Endothelial cell (in vitro differentiated cells): ENCODE data around the gene PPP3CA. TPM values are rescaled to one million over a fixed set of nuclear protein-coding genes. Genes with fewer than 3 reads are reported as not detected.

Experiments used
- DNase-seq: peaks from one replicate; pipeline ENCODE4 v3.0.0; 2021; ENCODE audit warnings: low spot score
- H3K27ac Mint-ChIP-seq: one replicate; pipeline ENCODE4 v1.8.0; 2021; ENCODE audit warnings: mixed read lengths, inconsistent platforms; ENCODE audit not compliant: unreplicated experiment
- H3K27me3 Mint-ChIP-seq: one replicate; pipeline ENCODE4 v1.8.0; 2021; ENCODE audit warnings: mild to moderate bottlenecking, moderate library complexity, mixed read lengths, inconsistent platforms; ENCODE audit not compliant: unreplicated experiment
- H3K36me3 Mint-ChIP-seq: one replicate; pipeline ENCODE4 v1.8.0; 2021; ENCODE audit warnings: mild to moderate bottlenecking, low read depth, mixed read lengths, inconsistent platforms; ENCODE audit not compliant: unreplicated experiment
- H3K4me1 Mint-ChIP-seq: one replicate; pipeline ENCODE4 v1.8.0; 2021; ENCODE audit warnings: mild to moderate bottlenecking, mixed read lengths, inconsistent platforms; ENCODE audit not compliant: unreplicated experiment
- H3K4me3 Mint-ChIP-seq: one replicate; pipeline ENCODE4 v1.8.0; 2021; ENCODE audit warnings: mild to moderate bottlenecking, mixed read lengths, inconsistent platforms; ENCODE audit not compliant: unreplicated experiment
- H3K9me3 Mint-ChIP-seq: one replicate; pipeline ENCODE4 v1.8.0; 2021; ENCODE audit warnings: mixed read lengths, inconsistent platforms; ENCODE audit not compliant: unreplicated experiment
- CTCF ChIP-seq: fragments of 200-600 bp; sonication (generic); IDR thresholded peaks from one replicate; pipeline ENCODE4 v1.5.0; 2021; ENCODE audit warnings: antibody characterized with exemption; ENCODE audit not compliant: unreplicated experiment
- total RNA-seq: library from RNA; stranded (reverse); fragmentation: NEBNext Ultra II Directional; extraction: Animal tissue kit (Norgen Biotek cat#: 25700); gene quantifications from one replicate; pipeline ENCODE4 v1.2.1, GENCODE V29; 2021; ENCODE audit not compliant: unreplicated experiment

The PPP3CA gene
- total RNA-seq, 1 donor from 2014 or later = 60.5 TPM

DNA sequence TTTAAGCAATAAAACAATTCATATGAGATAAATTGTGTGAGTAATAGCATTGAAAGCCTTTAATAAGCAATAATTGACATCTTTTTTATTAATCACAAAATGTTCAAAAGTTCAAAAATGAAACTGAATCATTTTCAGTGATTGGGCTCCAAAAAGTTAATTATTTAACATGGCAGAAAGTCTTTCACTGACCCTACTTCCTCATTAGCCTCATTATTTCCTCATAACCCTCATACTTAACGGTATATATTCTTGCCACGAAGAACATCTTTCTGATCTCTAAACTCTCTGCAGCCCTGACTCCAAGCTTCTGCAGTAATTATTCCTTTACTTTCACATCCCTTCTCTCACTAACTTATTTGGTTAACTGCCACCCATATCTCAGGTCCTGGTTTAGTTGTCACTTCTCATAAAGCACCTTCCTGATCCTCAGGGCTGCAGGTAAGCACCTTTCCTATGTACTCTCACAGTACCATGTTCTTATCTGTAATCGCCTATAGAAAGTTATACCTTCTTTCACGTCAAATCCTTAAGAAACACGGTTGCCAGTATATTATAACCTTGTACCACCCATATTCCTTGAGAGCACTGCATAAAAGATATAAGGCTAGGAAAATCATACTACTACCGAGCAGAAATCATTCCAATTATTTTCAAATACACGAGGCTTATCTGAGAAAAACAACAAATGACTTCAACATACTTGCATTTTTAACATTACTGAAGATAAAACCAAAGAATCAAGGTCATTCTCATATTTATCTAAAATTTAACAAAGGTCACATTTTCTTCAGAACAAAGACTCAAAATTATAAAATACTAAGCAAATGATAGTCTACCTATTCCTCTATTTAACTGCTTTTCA, 72.2 kb downstream of the PPP3CA start:
- Mint-ChIP-seq H3K27me3 (peaks cover 2% of the 10 kb centered on the region), H3K4me1 (peaks cover 41% of the 10 kb centered on the region), H3K4me3 (no peak overlapping the region), H3K36me3 (peaks cover 3% of the 10 kb centered on the region), H3K27ac (no peak overlapping the region), H3K9me3 (no peaks in the 10 kb centered on the region)
- TF ChIP-seq CTCF = no peak
- DNase-seq = no peak

GRCh38 chr4:101271516-101271915, 75.8 kb downstream of the PPP3CA start:
- TF ChIP-seq CTCF = no peak
- Mint-ChIP-seq H3K27me3 (no peaks in the 10 kb centered on the region), H3K36me3 (no peaks in the 10 kb centered on the region), H3K4me3 (no peak overlapping the region), H3K4me1 (peaks cover 25% of the 10 kb centered on the region), H3K9me3 (no peaks in the 10 kb centered on the region), H3K27ac (peak overlapping the region; percentile 38)
- no peak for DNase-seq

DNA sequence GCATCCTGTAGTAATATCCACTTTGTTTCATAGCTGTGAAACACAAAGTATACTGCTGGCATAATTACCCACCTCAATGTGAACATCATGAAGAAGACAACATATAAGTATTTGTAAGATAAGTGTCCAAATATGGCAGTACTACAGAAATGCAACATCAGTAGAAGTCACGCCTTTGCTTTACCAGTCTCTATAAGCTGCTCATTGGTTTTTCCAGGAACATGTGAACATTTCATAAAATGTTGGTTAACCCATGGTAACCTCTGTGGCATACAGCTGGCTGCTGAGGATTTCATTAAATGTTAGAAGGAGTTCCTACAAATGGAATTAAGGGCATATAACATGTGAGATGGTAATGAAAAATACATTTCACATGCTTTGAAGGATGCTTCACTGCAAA, 77.6 kb downstream of the PPP3CA start:
- no peak overlapping the region for H3K4me3 Mint-ChIP-seq
- no peak overlapping the region for H3K27ac Mint-ChIP-seq
- no peaks in the 10 kb centered on the region for H3K27me3 Mint-ChIP-seq
- no peak for DNase-seq
- TF ChIP-seq CTCF = no peak
- H3K9me3 Mint-ChIP-seq = no peaks in the 10 kb centered on the region
- H3K36me3 Mint-ChIP-seq = no peaks in the 10 kb centered on the region
- H3K4me1 Mint-ChIP-seq = peaks cover 25% of the 10 kb centered on the region

DNA sequence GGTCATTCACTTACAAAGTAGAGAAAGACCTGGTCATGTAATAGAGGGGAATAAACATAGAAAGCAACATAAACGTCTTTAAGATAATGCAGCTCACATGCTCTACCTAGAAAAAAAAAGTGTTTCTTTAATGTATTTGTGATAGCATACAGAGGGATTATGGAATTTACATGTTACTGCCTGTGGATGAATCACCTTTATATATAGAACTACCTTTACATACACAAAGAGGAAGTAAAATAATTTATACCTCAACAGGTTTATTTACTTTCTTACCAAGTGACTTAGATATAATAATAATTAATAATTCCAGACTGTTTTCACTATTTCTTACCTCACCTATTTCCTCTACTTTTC, 81.5 kb downstream of the PPP3CA start:
- no peak overlapping the region for H3K27ac Mint-ChIP-seq

More for the DNA sequence above, 81.5 kb downstream of the PPP3CA start:
- Mint-ChIP-seq H3K36me3 (no peaks in the 10 kb centered on the region), H3K4me3 (no peak overlapping the region), H3K9me3 (no peaks in the 10 kb centered on the region), H3K27me3 (no peaks in the 10 kb centered on the region), H3K4me1 (peaks cover 32% of the 10 kb centered on the region)
- no peak for TF ChIP-seq CTCF
- no peak for DNase-seq
